Cardiac septum (tissue), 1 donor: ENCODE data around the gene GPRC5C. TPM values are rescaled to one million over a fixed set of nuclear protein-coding genes. Genes with fewer than 3 reads are reported as not detected.
"Not testable (repeated sequence)": the region's sequence is repeated elsewhere in the genome, so short reads cannot be mapped to it uniquely, and the experiment has no call there.

ENCODE experiments used
- DNase-seq: peaks from one replicate; pipeline ENCODE4 v3.0.0-alpha.2; 2020; ENCODE audit warnings: low spot score
- intact Hi-C: fragments of 100-400 bp; cut with DNase I; formaldehyde crosslinking; loops from one replicate; pipeline ENCODE4 v1.14.0; 2022
- total RNA-seq: library from RNA; stranded (reverse); fragmentation: NEBNext Ultra II Directional; extraction: Animal tissue kit (Norgen Biotek cat#: 25700); gene quantifications from one replicate; pipeline ENCODE4 v1.2.1, GENCODE V29; 2021
- donor health status: DM: no; HTN: no; CAD: no.

The GPRC5C gene
- total RNA-seq, 1 donor from 2014 or later, result 31.7 TPM

DNA sequence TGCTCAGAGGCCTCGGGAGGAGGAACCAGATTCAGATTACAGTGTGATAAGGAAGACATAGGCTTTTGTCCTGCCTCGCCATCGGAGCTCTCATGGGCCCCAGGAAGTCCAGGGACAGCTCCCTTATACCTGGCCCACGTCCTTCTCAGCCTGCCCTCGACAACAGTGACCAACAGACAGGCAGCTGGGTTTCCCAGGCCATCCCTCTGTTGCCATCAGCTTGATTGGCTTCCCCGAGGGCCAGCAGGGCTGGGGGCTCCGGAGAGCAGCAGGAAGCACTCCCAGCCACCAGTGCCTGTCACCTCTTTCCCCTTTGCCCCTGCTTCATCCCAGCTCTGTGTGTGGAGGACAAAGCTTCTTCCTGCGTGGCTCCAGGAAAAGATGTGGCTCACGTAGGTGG lies 52.2 kb downstream of the GPRC5C start:
- intact Hi-C loops, result no loop called here
- peak; percentile 60 for DNase-seq

GRCh38 chr17:74485022-74485743 lies 53.3 kb downstream of the GPRC5C start:
- no peak for DNase-seq
- intact Hi-C loops, result loop anchor here (1.0 kb wide), 1 partner anchor 19 kb away; the partner anchor contains the start of gene CD300A

GRCh38 chr17:74485841-74486240 lies 54.0 kb downstream of the GPRC5C start:
- DNase-seq, result peak; percentile 50
- intact Hi-C loops, result loop anchor here (1.0 kb wide), 1 partner anchor 20 kb away; the partner anchor contains the start of gene CD300A

- DNase-seq, intact Hi-C loops: not testable (repeated sequence)
Measured at GRCh38 chr17:74488276-74488675, 56.4 kb downstream of the GPRC5C start.

DNA sequence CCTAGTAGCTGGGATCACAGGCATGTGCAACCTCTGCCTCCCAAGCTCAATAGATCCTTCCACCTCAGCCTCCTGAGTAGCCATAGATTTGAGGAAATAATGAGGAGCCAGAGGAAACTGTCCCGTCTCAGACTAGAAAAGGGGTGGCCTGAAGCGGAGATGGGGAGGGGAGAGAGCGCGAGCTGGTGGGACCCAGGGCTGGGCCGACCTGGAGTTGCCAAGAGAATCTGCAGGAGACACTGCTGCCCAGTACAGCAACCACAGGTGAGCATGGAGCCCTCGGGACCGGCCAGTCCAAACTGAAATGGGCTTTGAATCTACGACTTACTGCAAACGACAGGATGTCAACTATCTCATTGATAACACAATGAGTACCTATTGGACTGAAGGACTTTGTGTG lies 58.8 kb downstream of the GPRC5C start:
- intact Hi-C loops, result no loop called here
- peak; percentile 44 for DNase-seq

DNA sequence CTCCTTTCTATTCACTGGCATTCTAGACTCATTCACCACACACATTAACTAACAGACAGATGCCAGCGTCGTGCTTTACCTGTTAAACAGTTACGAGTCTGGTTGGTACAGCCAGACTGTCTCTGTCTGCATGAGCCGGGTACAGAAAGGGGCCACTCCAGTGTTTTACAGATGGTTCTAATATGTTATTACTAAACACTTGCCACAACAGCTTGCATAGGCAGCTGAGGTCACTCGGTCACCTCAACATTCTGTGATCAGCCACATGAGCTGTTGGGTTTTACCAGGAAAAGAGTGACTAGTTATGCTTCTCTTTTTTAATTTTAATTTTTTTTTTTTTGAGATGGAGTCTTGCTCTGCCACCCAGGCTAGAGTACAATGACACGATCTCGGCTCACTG lies 59.7 kb downstream of the GPRC5C start:
- DNase-seq, result peak; percentile 15
- intact Hi-C loops, result no loop called here

- intact Hi-C loops, result loop anchor here (1.0 kb wide), 1 partner anchor 125 kb away; no protein-coding TSS in a partner anchor
- peak; percentile 84 for DNase-seq
Measured at GRCh38 chr17:74493331-74493833, 61.5 kb downstream of the GPRC5C start.

Other genes starting within 250 kb of the GPRC5C start
- gene RPL38, start 228.4 kb upstream of the GPRC5C start, total RNA-seq, result 575 TPM
- gene TTYH2, start 218.5 kb upstream of the GPRC5C start, total RNA-seq, result 17.9 TPM
- gene DNAI2, start 157.9 kb upstream of the GPRC5C start, total RNA-seq, result not detected
- 0.08 TPM for gene KIF19, start 105.9 kb upstream of the GPRC5C start, total RNA-seq
- gene BTBD17, start 70.2 kb upstream of the GPRC5C start, total RNA-seq, result not detected
- 0.16 TPM for gene GPR142, start 64.6 kb upstream of the GPRC5C start, total RNA-seq
- gene CD300A, start 34.5 kb downstream of the GPRC5C start, total RNA-seq, result 2.6 TPM
- gene CD300LB, start 99.4 kb downstream of the GPRC5C start, total RNA-seq, result not detected
- 0.24 TPM for gene CD300C, start 114.0 kb downstream of the GPRC5C start, total RNA-seq
- not detected for gene CD300H, start 135.4 kb downstream of the GPRC5C start, total RNA-seq
- gene CD300LD, start 160.2 kb downstream of the GPRC5C start, total RNA-seq, result not detected
- 0.67 TPM for gene CD300E, start 191.7 kb downstream of the GPRC5C start, total RNA-seq